Motor neuron (in vitro differentiated cells): ENCODE data around the gene MEX3A. TPM values are rescaled to one million over a fixed set of nuclear protein-coding genes. Genes with fewer than 3 reads are reported as not detected.
"Not testable (repeated sequence)": the region's sequence is repeated elsewhere in the genome, so short reads cannot be mapped to it uniquely, and the experiment has no call there.

Experiments used
- ATAC-seq, 8 experiments: fragments of 200-7000 bp; cut with Tn5 transposase; replicated peaks in 6 of 8; 2 replicates each; pipeline ENCODE4 v1.8.0; 2021; ENCODE audit warnings: mild to moderate bottlenecking in 8 of 8, moderate library complexity in 8 of 8
- H3K27ac ChIP-seq, 2 donors: fragments of 250-450 bp; sonication (Bioruptor Pico); 2 replicates each; pipeline ENCODE4 v1.9.0; 2021; ENCODE audit warnings: antibody characterized with exemption in 2 of 2, mild to moderate bottlenecking in 2 of 2, moderate library complexity in 1 of 2
- H3K4me1 ChIP-seq, 2 donors: fragments of 250-450 bp; sonication (Bioruptor Pico); replicated peaks in 1 of 2; 2 replicates each; pipeline ENCODE4 v1.6.1; 2021; ENCODE audit warnings: antibody characterized with exemption in 2 of 2, mild to moderate bottlenecking in 2 of 2, moderate library complexity in 1 of 2
- H3K4me3 ChIP-seq, 5 donors: fragments of 250-450 bp; sonication (Bioruptor Pico); 2 replicates each; pipeline ENCODE4 v1.9.0; 2021; ENCODE audit warnings: antibody characterized with exemption in 5 of 5, mild to moderate bottlenecking in 5 of 5, moderate library complexity in 4 of 5
- WGBS, 10 experiments: fragments of 450-650 bp; shearing (Covaris generic); methylation state at CpG; one replicate each; pipeline ENCODE4 v1.0.0; 2022; 5-methylcytosine and 5-hydroxymethylcytosine counted together
- in situ Hi-C, 9 experiments: fragments of 400-800 bp; cut with MboI; loops; one replicate each; pipeline ENCODE4 v1.15.0; 2021; ENCODE audit warnings: low sequenced_read_pairs in 9 of 9, low pct_unique_long_range_greater_than_20kb in 2 of 9; ENCODE audit not compliant: unreplicated experiment in 9 of 9
- total RNA-seq, 8 experiments: library from RNA; unstranded; fragments of 300-600 nt; gene quantifications; 2 replicates each; pipeline versions ENCODE4 v1.2.3 to v1.2.4, GENCODE V29; 2022

Gene MEX3A
- total RNA-seq, 8 experiments from 2014 or later: 1.2 to 92.3 (median 33.9) TPM

DNA sequence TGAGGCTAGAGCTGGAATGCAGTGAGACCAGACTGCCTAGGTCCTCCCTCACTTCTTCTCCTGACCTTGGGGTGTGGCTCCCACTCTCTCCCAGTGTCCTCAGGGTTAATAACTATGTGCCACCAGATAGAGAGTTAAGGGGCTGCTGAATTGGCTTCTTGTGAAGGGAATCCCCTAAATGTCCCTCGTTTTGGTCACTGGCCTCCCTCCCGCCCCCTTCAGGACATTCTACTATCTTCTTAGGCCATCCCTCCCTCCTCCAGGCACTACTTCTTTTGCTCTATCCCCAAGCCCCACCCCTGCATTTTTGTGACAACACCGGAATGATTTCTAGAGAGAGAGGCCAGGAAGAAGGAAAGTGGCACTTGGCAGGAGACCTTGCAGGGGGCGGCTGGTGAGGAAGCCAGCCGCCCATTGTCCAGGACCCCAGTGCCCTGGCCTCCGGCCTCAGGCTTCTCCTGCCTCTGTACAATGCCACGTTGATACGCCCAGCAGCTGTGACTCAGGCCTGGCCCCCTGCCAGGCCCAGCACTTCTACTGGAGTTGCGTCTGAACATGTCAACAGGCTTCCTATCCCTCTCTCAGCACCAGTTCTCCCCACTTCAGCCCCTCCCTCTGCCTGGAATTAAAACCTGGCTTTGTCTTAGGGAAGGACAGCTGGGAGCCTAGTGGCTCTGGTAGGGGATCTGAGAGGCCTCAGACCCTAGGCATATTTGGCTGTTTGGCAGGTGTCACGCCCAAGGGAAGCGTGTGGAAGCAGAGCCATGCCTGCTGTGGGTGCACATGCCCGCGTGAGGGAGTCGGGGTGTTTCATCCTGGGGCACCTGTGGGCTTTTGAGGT is 41.3 kb upstream of the MEX3A start:
- in situ Hi-C loops: no loop called here
- H3K4me3 ChIP-seq: no peak overlapping the region
- peaks cover 15 to 48% of the 10 kb centered on the region in 2 donors for H3K4me1 ChIP-seq
- peak; percentile 31 to 79 (median 67) for ATAC-seq
- peak overlapping the region; percentile 6 to 65 for H3K27ac ChIP-seq
- 0 to 80% (median 20%) methylated on average over 1 to 12 of the region's 14 CpGs; no CpG with 5 or more reads in 3 of the 10 experiments for WGBS, 10 experiments

GRCh38 chr1:156122519-156123355 is 40.5 kb upstream of the MEX3A start:
- in situ Hi-C loops: no loop called here
- H3K4me3 ChIP-seq: no peak overlapping the region
- H3K27ac ChIP-seq: peak overlapping the region in 1 of 2 donors; percentile 65
- 0 to 68% (median 39%) methylated on average over 4 to 14 of the region's 14 CpGs; no CpG with 5 or more reads in 2 of the 10 experiments for WGBS, 10 experiments
- peak in 2 of 8 experiments; percentile 0 to 2 for ATAC-seq
- H3K4me1 ChIP-seq: peaks cover 15 to 45% of the 10 kb centered on the region in 2 donors

DNA sequence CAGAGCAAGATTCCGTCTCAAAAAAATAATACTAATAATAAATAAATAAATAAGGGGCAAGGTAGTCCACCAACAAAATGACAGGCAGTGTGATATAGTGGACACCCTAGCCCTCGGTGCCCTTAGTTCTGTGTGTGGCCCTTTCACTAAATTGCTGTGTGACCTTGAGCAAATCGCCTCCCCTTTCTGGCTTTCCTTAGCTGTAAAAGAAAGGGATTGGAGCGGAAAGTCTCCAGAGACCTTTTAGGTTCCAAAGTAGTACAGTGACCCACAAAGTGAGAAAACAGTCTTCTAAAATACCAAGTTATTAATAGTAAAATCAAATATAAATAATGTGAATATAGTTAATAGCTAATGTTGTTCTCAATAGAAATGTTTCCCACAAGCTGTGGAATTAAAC is 39.8 kb upstream of the MEX3A start:
- no peak overlapping the region for H3K4me3 ChIP-seq
- in situ Hi-C loops: no loop called here
- WGBS, 10 experiments: 0 to 89% (median 80%) methylated on average over 1 to 4 of the region's 4 CpGs; no CpG with 5 or more reads in 1 of the 10 experiments
- no peak overlapping the region for H3K27ac ChIP-seq
- ATAC-seq: no peak
- H3K4me1 ChIP-seq: peaks cover 15 to 45% of the 10 kb centered on the region in 2 donors

- Histone ChIP-seq H3K4me1 (peaks cover 15 to 43% of the 10 kb centered on the region in 2 donors), H3K27ac (no peak overlapping the region), H3K4me3 (no peak overlapping the region)
- in situ Hi-C loops: no loop called here
- 60 to 100% (median 77%) methylated on average over 1 to 2 of the region's 4 CpGs; no CpG with 5 or more reads in 7 of the 10 experiments for WGBS, 10 experiments
- ATAC-seq: no peak
These were observed 39.2 kb upstream of the MEX3A start for GRCh38 chr1:156121457-156121856.

DNA sequence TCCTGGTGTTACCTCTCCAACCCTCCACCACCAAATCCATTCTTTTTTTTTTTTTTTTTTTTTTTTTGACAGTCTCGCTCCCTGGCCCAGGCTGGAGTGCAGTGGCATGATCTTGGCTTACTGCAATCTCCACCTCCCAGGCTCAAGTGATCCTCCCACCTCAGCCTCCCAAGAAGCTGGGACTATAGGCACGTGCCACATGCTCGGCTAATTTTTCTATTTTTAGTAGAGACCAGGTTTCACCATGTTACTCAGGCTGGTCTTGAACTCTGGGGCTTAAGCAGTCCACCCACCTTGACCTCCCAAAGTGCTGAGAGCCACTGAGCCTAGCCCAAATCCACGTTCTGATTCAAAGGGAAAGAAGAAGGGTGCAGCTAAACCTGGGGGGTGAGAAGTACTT is 38.7 kb upstream of the MEX3A start:
- ATAC-seq, H3K4me3 ChIP-seq, H3K27ac ChIP-seq, in situ Hi-C loops: not testable (repeated sequence)
- peaks cover 11 to 42% of the 10 kb centered on the region in 2 donors for H3K4me1 ChIP-seq
- WGBS, 10 experiments: 0 to 100% (median 82%) methylated on average over 1 to 4 of the region's 4 CpGs; no CpG with 5 or more reads in 2 of the 10 experiments

DNA sequence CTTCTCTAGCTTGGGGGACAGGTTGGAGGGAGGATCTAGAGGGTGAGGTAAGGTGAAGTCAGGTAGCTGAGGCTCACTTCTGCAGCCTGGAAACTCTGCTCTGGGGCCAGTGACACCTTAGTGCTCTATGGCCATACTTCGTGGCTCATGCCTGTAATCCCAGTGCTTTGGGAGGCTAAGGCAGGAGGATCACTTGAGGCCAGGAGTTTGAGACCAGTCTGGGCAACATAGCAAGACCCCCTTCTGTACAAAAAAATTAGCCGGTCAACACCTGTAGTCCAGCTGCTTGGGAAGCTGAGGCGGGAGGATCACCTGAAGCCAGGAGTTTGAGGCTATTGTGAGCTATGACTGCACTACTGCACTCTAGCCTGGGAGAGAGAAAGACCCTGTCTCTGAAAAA is 38.1 kb upstream of the MEX3A start:
- WGBS, 10 experiments: 0 to 94% (median 80%) methylated on average over 1 to 3 of the region's 3 CpGs; no CpG with 5 or more reads in 5 of the 10 experiments
- Histone ChIP-seq H3K4me3 (no peak overlapping the region), H3K27ac (no peak overlapping the region), H3K4me1 (peaks cover 11 to 44% of the 10 kb centered on the region in 2 donors)
- in situ Hi-C loops: no loop called here
- ATAC-seq: no peak

GRCh38 chr1:156119503-156120209 is 37.4 kb upstream of the MEX3A start:
- 37 to 100% (median 80%) methylated on average over 1 to 3 of the region's 3 CpGs; no CpG with 5 or more reads in 5 of the 10 experiments for WGBS, 10 experiments
- in situ Hi-C loops: no loop called here
- H3K4me3 ChIP-seq: no peak overlapping the region
- no peak overlapping the region for H3K27ac ChIP-seq
- H3K4me1 ChIP-seq: peaks cover 15 to 46% of the 10 kb centered on the region in 2 donors
- peak in 5 of 8 experiments; percentile 5 to 15 (median 6) for ATAC-seq

- WGBS, 10 experiments: 0 to 91% (median 83%) methylated on average over 1 to 8 of the region's 8 CpGs; no CpG with 5 or more reads in 3 of the 10 experiments
- peak in 2 of 8 experiments; percentile 1 to 23 for ATAC-seq
- Histone ChIP-seq H3K27ac (no peak overlapping the region), H3K4me1 (peaks cover 26 to 49% of the 10 kb centered on the region in 2 donors), H3K4me3 (no peak overlapping the region)
- in situ Hi-C loops: no loop called here
These were observed 36.1 kb upstream of the MEX3A start for GRCh38 chr1:156118177-156118868.

DNA sequence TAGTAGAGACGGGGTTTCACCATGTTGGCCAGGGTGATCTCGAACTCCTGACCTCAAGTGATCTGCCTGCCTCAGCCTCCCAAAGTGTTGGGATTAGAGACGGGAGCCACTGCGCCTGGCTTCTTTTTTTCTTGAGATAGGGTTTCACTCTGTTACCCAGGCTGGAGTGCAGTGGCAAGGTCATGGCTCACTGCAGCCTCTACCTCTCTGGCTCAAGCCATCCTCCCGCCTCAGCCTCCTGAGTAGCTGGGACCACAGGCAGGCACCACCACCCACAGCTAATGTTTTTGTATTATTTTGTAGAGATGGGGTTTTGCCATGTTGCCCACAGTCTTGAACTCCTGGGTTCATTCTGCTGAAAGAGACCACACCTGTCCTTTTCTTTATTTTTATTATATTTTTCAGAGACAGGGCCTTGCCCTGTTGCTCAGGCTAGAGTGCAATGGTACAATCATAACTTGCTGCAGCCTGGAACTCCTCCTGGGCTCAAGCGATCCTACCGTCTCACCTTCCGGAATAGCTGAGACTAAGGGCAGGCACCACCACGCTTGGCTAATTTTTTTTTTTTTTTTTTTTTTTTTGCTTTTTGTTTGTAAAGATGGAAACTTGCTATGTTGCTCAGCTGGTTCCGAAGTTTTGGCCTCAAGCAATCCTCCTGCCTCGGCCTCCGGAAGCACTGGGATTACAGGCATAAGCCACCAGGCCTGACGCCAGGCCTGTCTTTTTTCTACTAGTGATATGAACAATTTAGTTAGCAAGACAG is 35.3 kb upstream of the MEX3A start:
- ATAC-seq: no peak
- H3K4me1 ChIP-seq: peaks cover 30 to 47% of the 10 kb centered on the region in 2 donors
- in situ Hi-C loops: no loop called here
- WGBS, 10 experiments: 0 to 100% (median 89%) methylated on average over 4 to 13 of the region's 13 CpGs
- H3K4me3 ChIP-seq: no peak overlapping the region
- H3K27ac ChIP-seq: no peak overlapping the region

DNA sequence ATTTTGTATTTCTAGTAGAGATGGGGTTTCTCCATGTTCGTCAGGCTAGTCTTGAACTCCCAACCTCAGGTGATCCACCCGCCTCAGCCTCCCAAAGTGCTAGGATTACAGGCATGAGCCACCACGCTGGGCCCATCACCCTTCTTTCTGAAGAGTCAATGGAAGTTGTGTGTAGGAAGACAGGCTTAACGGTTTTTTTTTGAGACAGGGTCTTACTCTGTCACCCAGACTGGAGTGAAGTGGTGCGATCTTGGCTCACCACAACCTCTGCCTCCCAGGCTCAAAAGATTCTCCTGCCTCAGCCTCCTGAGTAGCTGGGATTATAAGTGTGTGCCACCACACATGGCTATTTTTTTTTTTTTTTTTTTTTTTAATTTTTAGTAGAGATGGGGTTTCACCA is 34.5 kb upstream of the MEX3A start:
- H3K4me1 ChIP-seq: peaks cover 27 to 41% of the 10 kb centered on the region in 2 donors
- H3K27ac ChIP-seq, ATAC-seq, in situ Hi-C loops, H3K4me3 ChIP-seq: not testable (repeated sequence)
- 15 to 100% (median 95%) methylated on average over 2 to 5 of the region's 5 CpGs; no CpG with 5 or more reads in 6 of the 10 experiments for WGBS, 10 experiments

GRCh38 chr1:156115514-156116374 is 33.5 kb upstream of the MEX3A start:
- 0 to 82% (median 66%) methylated on average over 1 to 13 of the region's 19 CpGs; no CpG with 5 or more reads in 3 of the 10 experiments for WGBS, 10 experiments
- H3K4me1 ChIP-seq: peaks cover 27 to 41% of the 10 kb centered on the region in 2 donors

More at GRCh38 chr1:156115514-156116374, 33.5 kb upstream of the MEX3A start:
- in situ Hi-C loops: no loop called here
- H3K4me3 ChIP-seq: peak overlapping the region in 4 of 5 donors; percentile 31 to 51 (median 42)
- no peak overlapping the region for H3K27ac ChIP-seq
- ATAC-seq: peak in 4 of 8 experiments; percentile 1 to 14 (median 6)
